ENCODE data around the gene CATSPER1.
"Not testable (repeated sequence)": the region's sequence is repeated elsewhere in the genome, so short reads cannot be mapped to it uniquely, and the experiment has no call there.

The CATSPER1 gene

GRCh38 chr11:66020618-66021357 lies 5.5 kb downstream of the CATSPER1 start:
- in situ Hi-C loops (cut with MboI; ENCODE audit: low sequenced_read_pairs): no loop called here

GRCh38 chr11:66020212-66020611 lies 6.1 kb downstream of the CATSPER1 start:
- in situ Hi-C loops (cut with MboI; ENCODE audit: low sequenced_read_pairs): no loop called here

- in situ Hi-C loops (cut with MboI; ENCODE audit: low sequenced_read_pairs): no loop called here
Observed at GRCh38 chr11:66017321-66017720, 9.0 kb downstream of the CATSPER1 start.

- in situ Hi-C loops (cut with MboI; ENCODE audit: low sequenced_read_pairs): no loop called here
Observed at GRCh38 chr11:66016793-66017177, 9.5 kb downstream of the CATSPER1 start.

- in situ Hi-C loops (cut with MboI; ENCODE audit: low sequenced_read_pairs): no loop called here
Observed at GRCh38 chr11:66015936-66016792, 10.1 kb downstream of the CATSPER1 start.

- in situ Hi-C loops (cut with MboI; ENCODE audit: low sequenced_read_pairs): no loop called here
Observed at GRCh38 chr11:66015454-66015881, 10.8 kb downstream of the CATSPER1 start.

- in situ Hi-C loops (cut with MboI; ENCODE audit: low sequenced_read_pairs): no loop called here
Observed at GRCh38 chr11:66014804-66015453, 11.3 kb downstream of the CATSPER1 start.

GRCh38 chr11:66013762-66014100 lies 12.5 kb downstream of the CATSPER1 start:
- in situ Hi-C loops (cut with MboI; ENCODE audit: low sequenced_read_pairs): no loop called here

- in situ Hi-C loops (cut with MboI; ENCODE audit: low sequenced_read_pairs): no loop called here
Observed at GRCh38 chr11:66012946-66013761, 13.1 kb downstream of the CATSPER1 start.

- in situ Hi-C loops (cut with MboI; ENCODE audit: low sequenced_read_pairs): no loop called here
Observed at GRCh38 chr11:66012371-66012945, 13.8 kb downstream of the CATSPER1 start.

GRCh38 chr11:66011785-66012303 lies 14.4 kb downstream of the CATSPER1 start, which contains the start of gene CST6:
CST6 (plus strand) TSS chr11:66012008; CDS start chr11:66012045, 37 bp downstream.
- in situ Hi-C loops (cut with MboI; ENCODE audit: low sequenced_read_pairs): no loop called here

GRCh38 chr11:66011239-66011784 lies 15.0 kb downstream of the CATSPER1 start:
- in situ Hi-C loops (cut with MboI; ENCODE audit: low sequenced_read_pairs): no loop called here

- in situ Hi-C loops (cut with MboI; ENCODE audit: low sequenced_read_pairs): not testable (repeated sequence)
Observed at GRCh38 chr11:66010036-66010435, 16.2 kb downstream of the CATSPER1 start.

- in situ Hi-C loops (cut with MboI; ENCODE audit: low sequenced_read_pairs): no loop called here
Observed at GRCh38 chr11:66008468-66009101, 17.7 kb downstream of the CATSPER1 start.

GRCh38 chr11:66008095-66008467 lies 18.2 kb downstream of the CATSPER1 start:
- in situ Hi-C loops (cut with MboI; ENCODE audit: low sequenced_read_pairs): no loop called here

- in situ Hi-C loops (cut with MboI; ENCODE audit: low sequenced_read_pairs): no loop called here
Observed at GRCh38 chr11:66007201-66007634, 19.1 kb downstream of the CATSPER1 start.

GRCh38 chr11:66006891-66007176 lies 19.4 kb downstream of the CATSPER1 start:
- in situ Hi-C loops (cut with MboI; ENCODE audit: low sequenced_read_pairs): no loop called here

GRCh38 chr11:66006134-66006890 lies 20.0 kb downstream of the CATSPER1 start:
- in situ Hi-C loops (cut with MboI; ENCODE audit: low sequenced_read_pairs): no loop called here

- in situ Hi-C loops (cut with MboI; ENCODE audit: low sequenced_read_pairs): no loop called here
Observed at GRCh38 chr11:66004186-66004585, 22.1 kb downstream of the CATSPER1 start.

All from HL-60/S4 treated with retinoic acid at 250 ng/mL for 4 days and 3 days (cell line).